LNCAP (cell line): Measurements from ENCODE around the gene DEPP1.

ENCODE experiments used
- TF ChIP-seq, protein P1 (sequence below): fragments of 450-650 bp; IDR thresholded peaks from 2 replicates; pipeline ENCODE4 v1.5.1; 2017; ENCODE audit warnings: mild to moderate bottlenecking

The DEPP1 gene

DNA sequence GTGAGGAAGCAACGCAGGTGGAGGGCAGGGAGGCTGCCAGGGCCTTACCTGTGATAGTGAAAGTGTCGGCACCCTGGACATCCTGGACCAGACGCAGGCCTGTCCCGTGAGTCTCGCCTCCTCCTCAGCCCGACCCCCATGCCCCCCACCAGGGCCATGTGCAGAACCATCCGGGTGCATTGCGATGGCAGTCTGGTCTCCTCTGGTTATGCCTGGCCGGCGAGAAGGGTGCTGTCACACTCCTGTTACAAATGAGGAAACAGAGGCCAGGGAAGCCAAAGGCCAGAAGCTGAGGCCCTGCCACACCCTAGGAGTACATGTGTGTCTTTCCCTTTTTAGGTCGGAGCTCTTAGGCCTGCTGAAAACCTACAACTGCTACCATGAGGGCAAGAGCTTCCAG, 7.2 kb downstream of the DEPP1 start:
- TF ChIP-seq, protein P1, sequence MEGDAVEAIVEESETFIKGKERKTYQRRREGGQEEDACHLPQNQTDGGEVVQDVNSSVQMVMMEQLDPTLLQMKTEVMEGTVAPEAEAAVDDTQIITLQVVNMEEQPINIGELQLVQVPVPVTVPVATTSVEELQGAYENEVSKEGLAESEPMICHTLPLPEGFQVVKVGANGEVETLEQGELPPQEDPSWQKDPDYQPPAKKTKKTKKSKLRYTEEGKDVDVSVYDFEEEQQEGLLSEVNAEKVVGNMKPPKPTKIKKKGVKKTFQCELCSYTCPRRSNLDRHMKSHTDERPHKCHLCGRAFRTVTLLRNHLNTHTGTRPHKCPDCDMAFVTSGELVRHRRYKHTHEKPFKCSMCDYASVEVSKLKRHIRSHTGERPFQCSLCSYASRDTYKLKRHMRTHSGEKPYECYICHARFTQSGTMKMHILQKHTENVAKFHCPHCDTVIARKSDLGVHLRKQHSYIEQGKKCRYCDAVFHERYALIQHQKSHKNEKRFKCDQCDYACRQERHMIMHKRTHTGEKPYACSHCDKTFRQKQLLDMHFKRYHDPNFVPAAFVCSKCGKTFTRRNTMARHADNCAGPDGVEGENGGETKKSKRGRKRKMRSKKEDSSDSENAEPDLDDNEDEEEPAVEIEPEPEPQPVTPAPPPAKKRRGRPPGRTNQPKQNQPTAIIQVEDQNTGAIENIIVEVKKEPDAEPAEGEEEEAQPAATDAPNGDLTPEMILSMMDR: no peak

DNA sequence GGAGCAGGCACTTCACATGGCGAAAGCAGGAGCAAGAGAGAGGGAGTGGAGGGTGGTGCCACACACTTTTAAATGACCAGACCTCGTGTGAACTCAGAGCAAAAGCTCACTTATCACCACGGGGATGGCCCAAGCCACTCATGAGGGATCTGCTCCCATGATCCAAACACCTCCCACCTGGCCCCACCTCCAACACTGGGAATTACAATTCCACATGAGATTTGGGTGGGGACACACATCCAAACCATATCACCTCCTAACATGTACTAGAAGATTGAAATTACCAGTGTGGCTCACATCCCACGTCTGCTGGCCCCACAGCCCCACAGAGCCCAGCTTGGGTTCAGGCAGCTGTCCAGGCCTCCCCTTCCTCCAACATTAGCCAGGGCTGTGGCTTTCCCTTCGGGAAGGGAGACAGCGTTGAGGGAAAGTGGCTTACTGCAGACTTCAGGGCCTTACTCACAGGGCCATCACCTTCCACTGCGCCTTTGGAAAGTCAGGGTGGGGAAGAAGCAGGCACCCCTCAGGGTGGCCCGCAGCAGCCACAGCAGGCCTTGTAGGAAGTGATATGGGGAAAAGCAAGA, 7.7 kb downstream of the DEPP1 start:
- TF ChIP-seq, protein P1: no peak

DNA sequence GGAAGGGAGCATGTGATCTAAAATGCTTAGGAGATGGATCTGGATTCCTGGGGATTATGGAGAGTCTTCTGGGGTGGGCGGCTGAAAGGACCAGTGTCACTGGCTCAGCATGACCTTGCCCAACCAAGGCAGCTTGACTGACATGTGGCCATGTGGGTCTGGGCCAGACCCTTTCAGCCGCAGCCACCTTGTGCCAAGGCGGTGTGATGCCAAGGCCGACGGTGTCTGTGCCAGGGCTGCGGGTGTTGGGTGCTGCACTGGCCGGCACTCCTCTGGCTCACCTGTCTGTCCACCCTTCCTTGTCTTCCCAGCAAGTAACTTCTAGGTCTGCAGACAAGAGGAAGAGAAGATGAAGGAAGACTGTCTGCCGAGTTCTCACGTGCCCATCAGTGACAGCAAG, 8.8 kb downstream of the DEPP1 start:
- TF ChIP-seq, protein P1: no peak

DNA sequence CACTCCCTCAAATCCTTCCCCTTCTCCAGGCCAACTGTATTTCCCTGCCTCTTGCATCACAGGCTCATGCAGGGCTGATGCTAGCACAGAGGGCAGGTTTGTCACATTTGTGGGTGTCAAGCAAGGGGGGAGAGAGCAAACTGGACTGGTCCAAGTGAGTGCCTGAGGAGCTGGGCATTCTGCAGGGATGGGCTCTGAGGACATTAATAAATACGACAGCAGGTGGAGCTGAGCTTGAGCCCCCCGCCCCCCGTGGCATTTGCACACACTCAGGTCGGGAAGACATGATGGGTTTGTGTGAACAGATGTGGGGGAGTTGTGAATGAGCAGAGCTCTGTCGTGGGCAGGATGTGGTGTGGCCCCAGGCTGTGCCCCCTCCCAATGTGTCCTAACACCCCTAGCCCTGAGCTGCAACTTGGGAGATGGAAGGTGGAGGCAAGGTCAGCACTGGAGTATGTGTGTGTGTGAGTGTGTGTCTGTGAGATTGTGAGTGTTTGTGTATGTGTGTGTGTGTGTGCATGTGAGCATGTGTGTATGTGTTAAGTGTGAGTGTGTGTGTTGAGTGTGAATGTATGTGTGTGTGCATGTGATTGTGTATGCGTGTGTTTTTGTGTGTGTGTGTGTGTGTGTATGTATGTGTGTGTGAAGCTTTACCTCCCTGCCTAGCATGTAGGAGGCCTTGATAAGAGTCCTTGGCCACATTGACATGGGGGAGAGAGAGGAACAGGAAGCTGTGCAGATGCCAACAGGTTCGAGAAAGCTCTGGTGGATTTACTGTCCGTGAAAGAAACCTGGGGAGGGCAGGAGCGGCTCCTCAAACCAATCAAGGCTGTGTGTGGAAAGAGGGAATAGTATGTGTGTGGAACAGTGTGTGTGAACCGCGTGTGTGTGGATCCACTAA, 9.9 kb downstream of the DEPP1 start:
- TF ChIP-seq, protein P1: no peak

DNA sequence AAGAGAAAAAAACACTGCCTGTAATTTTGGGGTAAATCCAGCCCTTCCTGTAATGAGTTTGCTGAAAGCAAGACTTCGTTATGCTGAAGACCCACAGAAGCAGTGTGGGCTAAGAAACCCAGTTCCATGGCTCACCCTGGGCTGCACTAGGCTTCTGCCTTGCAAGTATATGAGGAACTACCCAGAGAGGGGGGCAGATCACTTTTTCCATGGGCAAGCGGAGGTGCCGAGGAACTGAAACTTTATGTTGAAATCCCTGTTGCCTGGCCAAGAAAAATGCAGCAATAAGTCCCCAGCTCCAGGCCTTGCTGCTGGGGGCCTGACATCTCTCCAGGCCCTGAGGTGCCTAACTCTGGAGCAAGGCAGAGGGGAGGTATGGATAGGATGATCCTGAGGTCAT, 10.5 kb downstream of the DEPP1 start:
- TF ChIP-seq, protein P1: no peak

DNA sequence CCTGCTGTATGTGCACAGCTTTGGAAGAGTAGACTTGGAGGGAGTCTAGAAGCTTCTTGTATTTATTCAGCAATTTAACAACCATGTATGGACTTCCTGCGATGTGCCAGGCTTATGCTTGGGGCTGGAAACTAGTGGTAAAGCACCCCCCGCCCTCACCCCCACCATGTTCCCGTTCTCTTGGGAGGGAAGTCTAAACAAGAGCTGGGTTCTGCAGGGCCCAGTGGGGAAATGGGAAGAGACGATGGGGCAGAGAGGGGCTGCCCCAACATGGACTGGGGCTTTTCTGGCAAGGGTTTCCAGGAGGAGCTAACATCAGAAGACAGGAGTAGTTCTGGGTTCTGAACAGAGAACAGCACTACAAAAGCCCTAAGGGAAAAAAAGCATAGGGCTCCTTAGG, 11.0 kb downstream of the DEPP1 start:
- TF ChIP-seq, protein P1: no peak

DNA sequence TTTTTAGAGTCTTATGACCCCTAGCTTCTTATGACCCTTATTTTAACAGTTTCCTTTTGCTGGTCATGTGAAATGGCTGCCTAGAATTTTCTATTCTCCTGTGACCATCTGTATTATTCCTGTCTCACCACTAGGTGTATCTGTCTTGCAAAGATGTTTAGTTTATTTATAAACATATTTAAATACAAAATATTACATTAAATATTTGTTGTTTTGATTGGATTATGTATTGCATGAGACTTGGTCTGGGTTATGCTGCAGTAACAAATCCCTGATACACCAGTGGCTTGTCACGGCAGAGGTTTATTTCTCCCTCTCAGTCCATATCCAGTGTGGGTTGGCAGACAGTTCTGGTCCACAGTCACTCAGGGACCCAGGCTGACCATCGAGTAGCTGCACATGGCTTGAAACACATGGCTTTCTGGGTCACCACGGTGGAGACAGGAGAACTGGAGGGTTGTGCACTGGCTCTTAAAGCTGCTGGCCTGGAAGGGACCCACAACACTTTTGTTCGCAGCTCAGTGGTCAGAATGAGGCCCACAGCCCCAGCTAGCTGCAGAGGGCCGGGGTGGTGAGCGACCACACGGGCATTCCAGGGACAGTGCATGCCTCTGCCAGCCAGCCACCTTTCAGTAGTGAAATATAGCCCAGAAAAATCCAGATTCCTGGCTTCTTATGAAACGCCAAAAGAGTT, 11.6 kb downstream of the DEPP1 start:
- TF ChIP-seq, protein P1: no peak; the same call in 1 of the 2 replicates
